Muscle of back (tissue), 11 donors: ENCODE data around the gene BFSP1. TPM values are rescaled to one million over a fixed set of nuclear protein-coding genes. Genes with fewer than 3 reads are reported as not detected.
A peak's percentile ranks its signal among the peaks of the same experiment; 100 is the strongest.

Experiments
- DNase-seq, 3 donors: peaks; one replicate each; pipeline versions ENCODE4 v3.0.0 to v3.0.0-alpha.2; 2013
- polyA plus RNA-seq, 10 donors: library from polyadenylated mRNA; unstranded; fragments of 120-200 nt; gene quantifications; one replicate each; pipeline ENCODE4 v1.2.1, GENCODE V29; 2013; ENCODE audit not compliant: insufficient read length in 10 of 10

BFSP1 gene
- polyA plus RNA-seq, 10 donors: 2.0 to 3.3 (median 2.7) TPM

- no peak for DNase-seq
Observed at GRCh38 chr20:17523326-17523725, 7.9 kb downstream of the BFSP1 start.

- no peak for DNase-seq
Observed at GRCh38 chr20:17522528-17522927, 8.7 kb downstream of the BFSP1 start.

- DNase-seq: peak in 1 of 3 donors; percentile 31
Observed at GRCh38 chr20:17520583-17520982, 10.6 kb downstream of the BFSP1 start.

- DNase-seq: no peak
Observed at GRCh38 chr20:17519606-17520285, 11.4 kb downstream of the BFSP1 start.

- DNase-seq: peak in 1 of 3 donors; percentile 49
Observed at GRCh38 chr20:17518339-17519052, 12.7 kb downstream of the BFSP1 start.

DNA sequence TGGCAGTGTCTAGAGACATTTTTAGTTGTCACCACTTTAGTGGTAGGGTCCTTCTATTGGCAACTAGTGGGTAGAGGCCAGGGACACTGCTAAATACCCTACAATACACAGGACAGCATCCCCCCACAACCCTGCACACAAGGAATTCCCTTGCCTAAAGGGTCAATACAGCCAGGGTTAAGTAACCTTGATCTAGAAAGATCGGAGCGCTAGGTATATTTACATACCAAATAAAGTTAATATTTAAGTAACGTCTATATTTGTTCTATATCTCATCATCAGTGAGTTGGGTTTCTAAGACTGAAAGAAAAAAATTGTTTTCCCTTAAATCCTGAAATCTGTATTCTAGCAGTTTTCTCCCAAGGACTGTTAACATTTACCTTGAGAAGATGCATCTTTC is 16.1 kb downstream of the BFSP1 start:
- no peak for DNase-seq

DNA sequence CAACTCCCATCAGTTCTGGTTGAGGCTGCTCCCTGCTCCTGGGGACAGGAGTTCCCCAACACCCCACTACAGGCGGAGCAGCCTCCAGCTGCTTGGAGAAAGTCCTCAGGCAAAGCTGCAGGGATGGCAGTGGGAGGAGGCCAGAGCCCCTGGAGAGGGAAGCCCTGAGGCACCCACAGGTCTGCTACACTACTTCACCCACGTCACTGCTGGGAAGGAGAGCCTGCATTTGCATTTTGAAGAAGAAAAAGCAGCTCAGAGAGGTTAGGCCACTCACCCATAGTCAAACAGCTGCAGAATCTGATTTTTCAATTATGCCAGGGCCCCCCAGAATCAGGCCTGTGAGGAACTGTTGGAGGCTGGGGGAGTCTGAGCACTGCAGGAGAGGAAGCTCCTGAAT is 17.2 kb downstream of the BFSP1 start:
- no peak for DNase-seq

DNA sequence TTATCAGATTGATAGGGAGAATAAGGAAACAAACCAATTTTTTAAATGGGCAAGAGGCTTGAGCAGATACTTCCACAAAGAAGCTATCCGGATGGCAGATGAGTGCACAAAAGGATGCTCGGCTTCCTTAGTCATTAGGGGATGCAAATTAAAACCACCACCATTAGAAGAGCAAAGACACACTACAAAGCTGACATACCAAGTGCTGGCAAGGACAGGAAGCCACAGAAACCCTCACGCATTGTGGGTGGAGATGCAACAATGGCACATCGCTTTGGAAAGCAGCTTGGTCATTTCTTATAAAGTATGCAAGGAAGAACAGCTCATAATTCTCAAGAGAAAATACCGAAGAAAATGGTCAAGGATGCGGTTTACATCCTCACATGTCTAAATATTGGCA is 19.8 kb downstream of the BFSP1 start:
- DNase-seq: no peak

GRCh38 chr20:17510548-17510947 is 20.6 kb downstream of the BFSP1 start:
- DNase-seq: no peak

- DNase-seq: no peak
Observed at GRCh38 chr20:17508756-17509155, 22.4 kb downstream of the BFSP1 start.

- no peak for DNase-seq
Observed at GRCh38 chr20:17507531-17507930, 23.6 kb downstream of the BFSP1 start.

DNA sequence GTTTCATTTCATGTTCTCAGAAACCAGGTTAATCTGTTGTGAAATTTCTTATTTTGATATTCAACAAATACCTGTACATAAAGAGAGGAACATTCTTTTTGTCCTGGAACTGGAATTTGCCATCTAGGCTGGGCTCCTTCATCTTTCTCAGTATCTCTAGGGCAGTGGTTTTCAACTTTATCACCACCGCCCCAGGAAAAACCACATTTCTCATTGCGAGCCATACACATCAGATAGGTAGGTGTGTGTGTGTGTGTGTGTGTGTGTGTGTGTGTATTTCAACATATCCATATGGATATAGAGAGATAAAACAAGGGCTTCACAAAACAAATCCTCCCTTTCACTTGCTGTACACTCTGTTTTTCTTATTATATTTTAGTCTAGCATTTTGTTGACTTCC is 24.1 kb downstream of the BFSP1 start:
- DNase-seq: no peak

GRCh38 chr20:17505636-17506517 is 25.3 kb downstream of the BFSP1 start:
- no peak for DNase-seq

DNA sequence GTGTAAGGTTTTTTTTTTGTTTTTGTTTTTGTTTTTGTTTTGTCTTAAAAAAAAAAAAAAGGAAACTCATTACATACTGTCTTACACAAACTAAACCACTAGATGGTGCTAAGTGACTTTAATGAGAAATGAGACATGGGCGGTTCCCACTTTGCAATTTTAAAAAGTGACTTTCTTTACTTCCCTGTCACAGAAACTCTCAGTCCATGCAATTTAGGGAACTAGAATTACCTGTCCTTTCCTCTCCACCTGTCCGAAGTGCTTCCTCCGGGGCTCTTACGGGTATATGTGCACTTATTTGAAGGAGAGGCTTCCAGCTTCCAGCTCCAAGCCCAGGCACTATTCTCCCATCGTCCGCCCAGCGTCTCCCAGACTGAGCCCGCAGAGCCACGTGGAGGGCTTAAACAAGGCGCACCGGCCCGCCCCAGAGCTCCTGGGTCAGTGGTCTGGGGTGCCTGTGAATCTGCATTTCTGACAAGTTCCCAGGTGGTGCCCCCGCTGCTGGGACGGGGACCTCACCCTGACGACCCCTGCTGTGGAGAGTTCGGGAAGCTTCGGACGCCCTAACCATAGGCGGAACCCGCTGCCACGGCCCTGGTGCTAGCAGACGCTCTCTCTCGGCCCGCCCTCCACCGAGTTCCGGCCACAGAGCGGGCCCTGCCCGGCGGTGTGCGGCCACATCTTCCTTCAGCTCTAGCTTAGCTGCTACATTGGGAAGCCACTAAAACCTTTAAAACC is 26.1 kb downstream of the BFSP1 start:
- peak; percentile 64 to 89 (median 73) for DNase-seq

GRCh38 chr20:17504066-17504897 is 26.9 kb downstream of the BFSP1 start:
- DNase-seq: no peak

- no peak for DNase-seq
Observed at GRCh38 chr20:17503301-17504065, 27.7 kb downstream of the BFSP1 start.

GRCh38 chr20:17502105-17502504 is 29.1 kb downstream of the BFSP1 start:
- no peak for DNase-seq

- no peak for DNase-seq
Observed at GRCh38 chr20:17501701-17502100, 29.5 kb downstream of the BFSP1 start.

DNA sequence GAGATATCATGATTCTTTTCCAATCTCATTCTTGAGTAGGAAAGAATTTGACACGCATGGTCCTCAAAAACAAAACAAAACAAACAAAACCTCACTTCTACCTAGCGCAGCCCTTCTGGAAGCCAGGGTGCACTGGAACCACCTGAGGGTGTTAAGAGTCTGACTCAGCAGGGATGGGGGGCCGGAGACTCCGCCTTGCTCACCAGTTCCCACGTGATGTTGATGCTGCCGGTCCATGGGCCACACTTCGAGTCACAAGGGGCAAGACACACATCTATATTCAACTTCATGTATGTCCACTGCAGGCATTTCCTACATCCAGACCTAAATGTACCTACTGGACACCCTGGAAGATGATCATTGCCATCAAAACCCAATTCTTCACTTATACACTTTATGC is 30.4 kb downstream of the BFSP1 start:
- DNase-seq: no peak

DNA sequence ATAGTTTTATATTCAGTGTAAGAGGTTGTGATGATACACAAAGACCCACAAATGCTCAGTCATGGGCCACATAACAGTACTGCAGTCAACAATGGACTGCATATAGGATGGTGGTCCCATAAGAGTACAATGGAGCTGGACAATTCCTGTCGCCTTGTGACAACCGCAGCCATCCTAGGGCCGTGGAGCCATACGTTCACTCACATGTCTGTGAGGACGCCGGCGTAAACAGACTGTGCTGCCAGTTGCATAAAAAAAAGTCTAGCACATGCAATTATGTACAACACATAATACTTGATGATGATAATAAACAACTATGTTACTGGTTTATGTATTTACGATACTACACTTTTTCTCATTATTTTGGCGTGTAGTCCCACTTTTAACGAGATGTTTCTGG is 30.9 kb downstream of the BFSP1 start:
- DNase-seq: no peak
